GM21717 (cell line): Measurements from ENCODE around the gene CSRP1.
"Not testable (repeated sequence)": the region's sequence is repeated elsewhere in the genome, so short reads cannot be mapped to it uniquely, and the experiment has no call there.

ENCODE experiments used
- ATAC-seq: cut with Tn5 transposase; IDR thresholded peaks from one replicate; pipeline ENCODE4 v1.9.1; 2021; ENCODE audit warnings: mild to moderate bottlenecking, moderate library complexity; ENCODE audit not compliant: unreplicated experiment

Gene CSRP1

DNA sequence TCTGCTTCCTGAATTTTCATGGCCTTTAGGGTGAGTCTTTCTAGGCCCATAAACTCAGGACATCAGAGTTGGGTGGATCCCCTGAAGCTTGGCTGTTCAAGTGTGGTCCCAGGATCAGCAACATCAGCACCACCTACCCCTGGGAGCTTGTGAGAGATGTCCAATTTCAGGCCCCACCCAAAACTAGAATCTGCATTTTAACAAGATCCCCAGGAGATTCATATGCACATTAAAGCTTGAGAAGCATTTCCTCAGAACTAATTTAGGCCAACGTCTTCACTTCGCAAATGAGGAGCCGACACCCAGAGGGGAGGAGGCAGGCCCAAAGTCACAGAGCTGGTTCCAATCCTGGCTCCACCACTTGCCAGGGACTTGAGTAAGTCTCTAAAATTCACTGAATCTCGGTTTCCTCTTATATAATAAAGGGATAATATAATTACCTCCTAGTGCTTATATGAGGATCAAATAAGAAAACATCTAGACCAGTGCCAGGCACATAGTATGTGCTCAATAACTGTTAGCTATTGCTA lies 27.7 kb downstream of the CSRP1 start:
- ATAC-seq = no peak

DNA sequence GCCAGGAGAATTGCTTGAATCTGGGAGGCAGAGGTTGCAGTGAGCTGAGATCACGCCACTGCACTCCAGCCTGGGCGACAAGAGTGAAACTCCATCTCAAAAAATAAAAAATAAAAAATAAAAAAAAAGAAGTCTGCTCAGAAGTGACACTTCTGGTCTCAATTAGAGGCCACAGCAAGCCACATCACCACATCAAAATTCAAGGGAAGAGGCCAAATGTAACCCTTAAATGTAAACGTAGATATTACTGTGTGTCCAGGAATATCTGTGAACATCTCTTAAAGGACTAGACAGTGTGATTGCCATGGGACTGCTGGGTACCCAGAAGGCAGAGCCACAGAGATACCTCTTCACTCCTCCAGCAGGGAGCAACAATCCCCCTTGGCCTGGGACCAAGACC lies 28.3 kb downstream of the CSRP1 start:
- not testable (repeated sequence) for ATAC-seq

DNA sequence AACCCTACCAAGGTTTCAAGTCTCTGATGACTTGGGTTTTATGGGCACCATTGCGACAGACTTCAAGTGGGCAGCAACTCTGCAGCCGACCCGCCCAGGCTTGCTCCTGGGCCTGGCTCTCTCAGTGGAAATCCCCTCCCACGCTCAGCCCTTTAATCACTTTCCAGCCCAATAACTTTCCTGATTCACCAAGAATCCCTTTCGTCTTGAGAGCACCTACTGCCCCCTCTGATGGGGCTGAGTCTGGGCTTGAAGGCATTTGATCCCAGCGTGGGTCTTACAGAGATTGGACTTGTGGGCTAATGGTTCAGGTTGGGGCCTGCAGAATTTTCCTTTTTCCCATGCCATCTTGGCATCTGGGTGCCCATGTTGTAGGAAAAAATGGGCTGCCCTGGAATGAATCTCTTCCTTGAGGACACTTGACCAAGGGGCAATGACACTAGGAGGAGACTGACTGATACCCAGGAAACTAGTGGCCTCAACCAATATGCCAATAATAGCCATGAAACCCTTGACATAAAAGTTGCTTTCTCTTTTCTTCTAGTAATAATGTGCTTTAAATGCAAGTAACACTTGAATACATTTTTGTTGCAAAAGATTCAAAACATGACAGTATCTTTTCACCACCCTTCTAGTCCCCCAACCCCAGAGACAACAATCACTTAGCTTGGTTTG lies 30.1 kb downstream of the CSRP1 start:
- no peak for ATAC-seq

DNA sequence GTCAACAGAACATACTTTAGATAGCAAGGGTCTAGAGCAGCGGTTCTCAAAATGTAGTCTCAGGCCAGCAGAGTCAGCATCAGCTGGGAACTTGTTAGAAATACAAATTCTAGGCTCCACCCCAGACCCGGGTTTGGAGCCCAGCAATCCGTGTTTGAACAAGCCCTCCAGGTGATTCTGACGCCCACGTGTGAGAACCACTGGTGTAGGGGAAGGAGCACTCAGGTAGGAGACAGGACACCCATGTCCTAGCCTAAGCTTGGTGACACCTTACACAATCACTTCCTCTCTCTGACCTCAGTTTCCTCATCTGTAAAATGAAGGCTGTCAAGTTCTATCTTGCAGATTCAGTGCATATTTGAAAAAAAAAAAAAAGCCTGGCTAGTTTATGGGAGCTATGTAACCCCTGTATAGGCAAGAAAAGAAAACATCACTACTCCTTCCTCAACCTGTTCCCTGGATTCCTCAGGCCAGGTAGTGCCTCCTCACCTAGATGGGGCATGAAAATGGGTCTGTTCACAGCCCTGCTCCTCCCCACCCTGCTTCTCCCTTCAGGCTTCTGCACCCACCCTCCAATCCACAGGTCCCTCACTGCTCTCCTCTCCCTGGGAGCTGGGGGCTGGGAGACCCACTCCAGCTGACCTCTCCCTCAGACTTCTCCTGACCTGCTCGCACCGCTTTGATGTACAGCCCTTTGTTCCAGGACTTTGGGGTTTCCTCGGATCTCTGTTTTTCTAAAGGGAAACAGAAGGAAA lies 30.8 kb downstream of the CSRP1 start:
- ATAC-seq = no peak

DNA sequence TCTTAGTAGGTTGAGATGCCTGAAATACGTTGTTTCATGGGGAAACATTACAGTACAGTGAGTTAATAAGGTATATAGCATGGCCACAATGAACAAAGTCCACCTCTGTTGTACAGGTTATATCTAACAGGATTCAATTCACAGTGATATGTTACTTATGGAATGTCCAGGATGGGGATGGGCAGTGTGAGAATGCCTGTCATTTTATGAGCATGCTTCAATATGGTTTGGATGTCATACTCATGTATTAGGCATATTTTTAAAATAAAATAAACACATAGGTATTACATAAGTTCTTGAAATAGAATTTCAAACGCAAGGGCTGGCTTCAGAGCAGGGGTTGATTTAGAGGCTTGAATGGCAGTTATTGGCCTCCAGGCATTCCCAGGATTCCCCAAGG lies 31.8 kb downstream of the CSRP1 start:
- no peak for ATAC-seq

DNA sequence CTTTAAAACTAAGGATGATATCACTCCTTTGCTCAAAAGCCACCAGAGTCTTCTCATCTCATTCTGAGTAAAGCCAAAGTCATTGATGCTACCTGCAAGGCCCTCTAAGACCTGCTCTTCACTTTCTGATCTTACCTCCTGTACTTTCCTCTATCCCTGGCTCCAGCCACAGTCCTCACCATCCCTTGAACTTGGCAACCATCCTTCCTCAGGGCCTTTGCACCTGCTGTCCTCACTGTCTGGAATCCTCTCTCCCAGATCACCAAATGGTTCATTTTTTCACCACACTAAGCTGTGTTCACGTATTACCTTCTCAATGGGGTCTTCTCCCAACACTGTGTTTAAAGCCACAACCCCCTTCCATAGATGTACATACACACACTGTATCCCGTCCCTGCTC lies 33.6 kb downstream of the CSRP1 start:
- ATAC-seq = no peak

DNA sequence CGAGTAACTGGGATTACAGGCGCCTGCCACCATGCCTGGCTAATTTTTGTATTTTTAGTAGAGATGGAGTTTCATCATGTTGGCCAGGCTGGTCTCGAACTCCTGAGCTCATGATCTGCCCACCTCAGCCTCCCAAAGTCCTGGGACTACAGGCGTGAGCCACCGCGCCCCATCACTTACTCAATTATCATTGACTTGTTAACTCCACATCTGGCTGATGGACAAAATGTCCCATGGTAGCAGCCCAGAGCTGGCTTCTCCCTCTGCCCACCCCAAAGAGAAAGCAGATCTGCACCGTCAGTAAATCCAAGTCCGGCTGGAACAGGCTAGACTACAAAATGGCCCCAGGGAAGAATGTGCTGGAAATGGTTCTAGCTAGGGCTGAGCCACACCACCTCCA lies 34.6 kb downstream of the CSRP1 start:
- not testable (repeated sequence) for ATAC-seq

DNA sequence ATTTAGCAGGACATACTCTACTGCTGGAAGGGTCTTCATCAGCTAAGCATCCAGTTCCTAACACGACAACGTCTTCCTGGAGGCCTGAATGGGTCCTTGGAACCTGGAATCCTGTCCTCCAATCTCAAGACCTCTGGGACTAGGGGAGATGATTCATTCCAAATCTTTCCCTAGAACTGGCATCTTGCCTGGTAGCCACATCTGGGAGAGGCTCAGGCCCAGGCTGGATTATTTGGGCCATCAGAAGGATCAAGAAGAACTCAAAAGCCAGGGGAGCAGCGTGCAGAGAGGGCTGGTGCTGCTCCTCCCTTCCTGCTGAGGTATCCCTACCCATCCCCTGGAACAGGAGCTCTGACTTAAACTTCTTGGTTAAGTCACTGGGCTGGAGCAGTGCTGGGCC lies 35.2 kb downstream of the CSRP1 start:
- ATAC-seq = no peak

DNA sequence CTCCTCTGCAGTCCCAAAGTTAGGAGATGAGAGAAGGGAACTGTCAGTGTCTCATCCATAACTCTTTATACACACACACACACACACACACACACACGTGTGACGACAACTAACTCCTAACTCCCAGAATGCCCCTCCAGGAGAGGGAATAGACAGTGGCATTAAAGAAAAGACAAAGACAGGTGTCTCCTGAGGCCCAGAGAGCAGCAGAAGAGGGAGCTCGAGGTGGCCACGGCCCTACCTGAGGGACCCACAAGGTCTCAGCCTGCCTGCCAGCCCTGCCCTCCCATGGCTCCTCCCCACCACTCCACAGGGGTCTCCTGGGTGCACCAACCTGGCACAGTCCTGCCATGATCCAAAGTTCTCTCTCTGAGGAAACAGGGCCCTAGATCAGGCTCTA lies 36.3 kb downstream of the CSRP1 start:
- no peak for ATAC-seq

DNA sequence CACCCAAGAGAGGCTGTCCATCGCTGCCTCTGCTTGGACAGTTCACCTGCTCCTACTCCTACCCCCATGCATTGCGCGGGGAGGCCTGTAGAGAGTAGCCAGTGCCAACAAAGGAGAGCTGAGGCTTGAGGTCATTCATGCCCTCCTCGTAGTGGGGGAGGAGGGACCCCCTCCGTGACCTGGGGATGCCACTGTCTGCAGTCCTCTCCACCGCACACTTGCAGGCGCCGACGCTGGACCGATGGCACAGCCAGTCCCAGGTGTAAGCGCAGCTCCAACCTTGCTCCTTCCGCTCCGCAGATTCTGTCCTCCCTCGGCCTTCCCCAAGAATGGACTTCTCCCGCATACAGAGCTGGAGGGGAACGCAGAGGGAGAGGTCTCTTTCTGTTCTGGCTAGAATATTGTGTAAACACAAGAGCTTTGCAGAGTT lies 37.3 kb downstream of the CSRP1 start:
- no peak for ATAC-seq

DNA sequence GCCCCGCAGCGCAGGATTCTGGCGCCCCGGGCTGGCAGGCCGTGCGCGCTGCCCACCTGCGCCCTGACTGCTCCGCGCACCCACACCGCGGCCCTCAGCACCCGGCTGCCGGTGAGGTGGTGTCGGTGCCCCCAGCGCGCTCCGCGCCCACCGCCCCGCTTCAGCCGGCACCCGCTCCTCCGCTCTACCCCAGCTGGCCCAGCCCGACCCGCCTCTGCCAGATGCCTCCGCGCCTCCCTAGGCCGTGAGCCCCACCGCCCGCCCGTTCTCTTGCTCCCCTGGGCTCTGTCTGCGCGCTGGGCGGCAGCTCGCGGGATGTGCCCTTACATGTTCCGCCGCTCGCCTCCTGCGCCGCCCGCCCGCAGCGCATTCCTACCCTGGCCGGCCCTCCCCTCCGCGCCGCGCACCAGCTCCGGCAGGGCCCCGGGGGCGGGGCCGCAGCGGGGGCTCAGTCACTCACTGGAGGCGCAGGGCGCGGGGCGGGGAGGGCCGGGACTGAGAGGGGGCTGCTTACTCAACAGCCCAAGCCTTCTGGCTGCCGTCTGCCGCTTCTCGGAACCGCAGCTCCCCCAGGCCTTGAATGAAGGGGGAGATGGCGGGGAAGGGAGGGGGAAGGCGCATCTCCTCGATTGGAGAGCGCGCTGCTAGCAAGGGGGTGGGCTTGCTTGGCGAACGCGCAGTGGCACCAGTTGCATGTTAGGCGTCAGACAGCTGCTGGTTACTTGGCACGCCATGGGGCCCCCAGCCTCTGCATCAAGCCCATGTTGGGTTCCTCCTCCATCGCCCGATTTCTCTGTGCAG lies 37.9 kb downstream of the CSRP1 start, which contains the start of gene PHLDA3:
PHLDA3 (minus strand) TSS at position 345 of the 801 bp plus-strand sequence. CDS start 402 bp downstream, outside the sequence.
- ATAC-seq = peak; percentile 75

DNA sequence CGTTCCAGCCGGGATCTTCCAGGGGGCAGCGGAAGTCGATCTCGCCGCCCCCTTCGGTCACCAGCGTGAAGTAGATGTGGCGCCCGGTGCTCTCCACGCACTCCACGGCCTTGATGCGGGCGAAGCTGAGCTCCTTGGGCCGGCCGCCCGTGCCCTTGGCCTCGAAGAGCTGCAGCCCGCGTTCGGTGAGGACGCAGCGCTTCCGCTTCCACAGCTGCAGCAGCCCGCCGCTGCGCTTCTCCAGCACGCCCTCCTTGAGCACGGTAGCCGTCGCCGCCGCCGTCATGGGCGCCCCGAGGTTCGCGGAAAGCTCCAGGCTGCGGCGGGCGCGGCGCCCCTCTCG lies 38.5 kb downstream of the CSRP1 start:
- peak; percentile 31 for ATAC-seq

DNA sequence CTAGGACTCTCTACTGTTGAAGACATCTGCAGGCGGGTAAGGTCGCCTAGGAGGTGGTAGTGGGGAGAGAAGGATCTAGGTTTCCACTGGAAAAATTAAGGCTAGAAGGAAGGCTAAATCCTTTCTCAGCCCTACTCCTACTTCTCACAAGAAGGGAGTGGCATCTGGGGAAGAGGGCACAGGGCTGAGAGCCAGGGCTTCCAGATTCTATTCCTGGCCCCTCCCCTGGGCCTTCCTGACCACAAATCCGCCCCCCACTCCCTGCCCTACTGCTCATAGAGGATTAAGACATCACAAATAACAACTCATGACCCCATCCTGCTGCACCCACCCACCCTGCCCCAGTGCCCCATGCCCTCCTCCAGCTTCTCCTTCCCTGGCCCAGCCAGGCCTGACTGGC lies 40.4 kb downstream of the CSRP1 start:
- no peak for ATAC-seq

DNA sequence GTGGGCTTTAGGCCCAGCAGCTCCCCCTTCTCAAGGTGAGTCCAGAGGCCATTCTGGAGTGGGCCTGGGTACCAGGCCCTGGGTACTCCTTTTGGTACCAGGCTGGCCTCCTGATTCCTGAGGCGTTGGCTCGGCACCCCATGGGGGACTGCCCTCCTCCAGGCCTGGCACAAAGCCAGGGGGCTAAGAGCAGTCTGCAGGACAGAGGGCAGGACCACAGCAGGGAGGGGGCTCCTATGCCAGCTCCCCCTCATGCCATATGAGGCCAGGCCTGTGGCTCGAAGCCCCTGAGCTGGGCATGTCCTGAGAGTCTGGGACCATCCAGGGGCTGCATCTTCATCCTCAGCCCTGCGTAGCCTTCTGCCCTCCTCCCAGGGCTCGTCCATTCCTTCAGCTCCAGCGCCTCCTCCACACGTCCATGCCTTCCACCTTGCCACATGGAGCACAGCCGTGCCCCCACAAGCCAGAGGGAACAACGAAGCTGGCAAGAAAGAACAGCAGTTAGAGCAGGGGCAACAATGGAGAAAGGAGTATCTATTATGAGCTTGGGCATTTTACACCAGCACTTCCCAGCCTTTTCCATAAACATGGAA lies 41.1 kb downstream of the CSRP1 start:
- ATAC-seq = no peak

DNA sequence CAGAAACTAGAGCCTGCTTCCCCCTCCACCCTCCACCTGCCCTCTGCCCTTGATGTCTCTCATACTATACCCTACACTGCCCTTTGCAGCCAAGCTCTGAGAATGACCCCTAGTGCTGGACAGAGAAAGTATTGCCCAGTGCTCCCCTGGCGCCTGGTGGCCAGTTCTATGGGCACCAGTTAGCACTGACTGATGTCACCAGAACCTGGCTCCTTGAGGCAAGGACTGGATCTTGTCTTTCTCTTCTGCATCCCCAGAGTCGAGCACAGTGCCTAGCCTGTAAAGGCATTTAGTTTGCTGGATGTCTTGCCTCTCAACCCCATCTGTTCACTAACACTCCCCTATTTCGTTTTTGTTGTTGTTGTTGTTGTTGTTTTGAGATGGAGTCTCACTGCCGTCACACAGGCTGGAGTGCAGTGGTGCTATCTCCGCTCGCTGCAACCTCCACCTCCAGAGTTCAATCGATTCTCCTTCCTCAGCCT lies 43.8 kb downstream of the CSRP1 start:
- no peak for ATAC-seq

DNA sequence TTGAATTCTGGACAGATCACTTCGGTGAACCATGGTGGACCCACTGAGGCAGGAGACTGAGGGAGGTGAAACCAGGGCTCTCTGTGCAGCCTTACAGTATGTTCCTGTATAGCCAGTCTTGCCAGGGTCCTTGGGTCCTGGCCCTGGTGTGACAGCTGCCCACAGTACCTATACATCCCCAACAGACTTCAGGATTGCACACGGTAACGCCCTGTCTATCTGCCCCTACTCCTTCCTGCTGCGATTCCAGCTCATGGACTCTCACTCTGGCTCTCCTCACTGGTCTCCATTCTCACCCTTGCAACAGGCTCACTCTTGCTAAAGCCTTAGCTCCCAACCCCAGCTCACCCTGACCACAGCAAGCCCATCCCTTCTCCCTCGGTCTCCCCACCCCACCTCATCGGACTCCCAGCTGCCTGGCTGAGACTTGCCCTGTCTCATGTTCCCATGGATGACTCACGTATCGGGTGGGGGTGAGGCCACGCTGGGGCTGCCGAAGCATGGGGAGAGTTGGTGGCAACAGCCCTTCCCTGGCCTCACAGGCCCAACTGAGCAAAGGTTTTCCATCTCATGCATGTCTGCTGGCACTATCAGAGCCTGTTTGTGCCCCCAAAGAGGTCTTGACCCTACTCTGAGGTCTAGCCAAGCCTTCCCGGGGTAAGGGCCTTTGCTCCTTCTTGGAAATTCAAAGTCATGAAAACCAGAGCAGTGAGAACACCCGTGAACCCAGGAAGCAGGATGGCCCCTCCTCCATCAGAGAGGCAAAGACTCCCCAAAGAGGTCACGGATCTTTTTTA lies 45.1 kb downstream of the CSRP1 start:
- ATAC-seq = no peak

DNA sequence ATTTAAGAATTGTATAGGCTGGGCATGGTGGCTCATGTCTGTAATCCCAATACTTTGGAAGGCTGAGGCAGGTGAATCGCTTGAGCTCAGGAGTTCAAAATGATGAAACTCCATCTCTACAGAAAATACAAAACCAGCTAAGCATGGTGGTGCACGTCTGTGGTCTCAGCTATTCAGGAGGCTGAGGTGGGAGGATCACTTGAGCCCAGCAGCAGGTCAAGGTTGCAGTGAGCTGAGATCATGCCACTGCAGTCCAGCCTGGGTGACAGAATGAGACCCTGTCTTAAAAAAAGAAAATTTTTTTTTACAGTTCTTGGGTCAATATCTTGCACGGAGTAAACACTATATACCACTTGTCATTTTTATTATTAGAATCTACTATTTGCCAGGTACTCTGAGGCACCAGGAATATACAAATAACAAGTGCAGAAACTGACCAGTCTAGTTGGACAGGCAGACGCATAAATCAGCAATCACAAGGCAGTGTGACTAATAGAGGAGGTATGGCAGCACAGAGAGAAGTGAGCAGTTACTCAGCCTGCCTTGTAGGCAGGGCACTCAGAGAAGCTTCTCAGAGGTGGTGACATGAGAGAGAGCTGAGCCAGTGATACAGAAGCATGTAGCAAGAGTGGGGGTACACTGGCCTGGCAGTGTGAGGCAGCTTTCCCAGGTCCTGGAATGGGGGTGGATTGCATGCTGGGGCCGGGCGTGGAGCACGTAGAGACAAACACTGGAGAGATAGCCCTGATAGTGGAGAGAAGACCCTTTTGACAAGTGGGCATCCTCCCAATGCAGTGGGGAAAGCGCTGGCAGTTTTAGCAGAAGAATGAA lies 45.9 kb downstream of the CSRP1 start:
- no peak for ATAC-seq

DNA sequence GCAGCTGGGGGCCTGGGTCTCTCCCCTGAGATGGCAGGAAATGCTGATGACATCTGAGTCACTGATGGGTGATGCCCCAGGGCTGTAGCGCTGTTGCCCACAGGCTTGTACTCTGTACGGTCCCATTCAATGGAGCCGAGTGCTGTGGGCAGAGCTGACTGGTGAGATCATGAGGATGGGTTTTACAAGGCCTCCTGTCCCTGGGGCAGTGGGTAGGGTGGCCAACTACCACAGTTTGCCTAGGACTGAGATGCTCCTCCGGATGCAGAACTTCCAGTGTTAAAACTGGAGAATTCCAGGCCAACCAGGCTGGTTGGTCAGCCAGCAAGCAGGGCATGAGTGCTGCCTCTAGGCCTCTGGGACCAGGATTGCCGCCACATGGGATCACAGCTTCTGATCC lies 47.1 kb downstream of the CSRP1 start:
- ATAC-seq = no peak

DNA sequence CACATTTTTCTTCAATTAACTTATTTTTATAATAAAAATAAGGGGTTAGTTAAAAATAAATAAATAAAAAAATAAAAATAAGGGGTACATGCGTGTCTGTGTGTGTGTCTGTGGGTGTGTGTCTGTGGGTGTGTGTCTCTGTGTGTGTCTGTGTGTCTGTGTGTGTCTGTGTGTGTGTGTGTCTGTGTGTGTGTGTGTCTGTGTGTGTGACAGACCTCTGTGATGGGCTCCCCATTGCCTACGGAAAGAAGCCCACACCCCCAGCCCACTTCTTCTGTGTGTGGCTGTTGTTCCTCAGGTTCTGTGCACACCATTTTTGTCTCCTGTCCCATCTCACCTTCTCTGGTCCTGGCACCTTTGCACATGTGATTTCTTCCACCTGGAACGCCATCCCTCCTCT lies 47.9 kb downstream of the CSRP1 start:
- ATAC-seq = no peak
